ENCODE measurements around the gene SLC13A4.

DNA sequence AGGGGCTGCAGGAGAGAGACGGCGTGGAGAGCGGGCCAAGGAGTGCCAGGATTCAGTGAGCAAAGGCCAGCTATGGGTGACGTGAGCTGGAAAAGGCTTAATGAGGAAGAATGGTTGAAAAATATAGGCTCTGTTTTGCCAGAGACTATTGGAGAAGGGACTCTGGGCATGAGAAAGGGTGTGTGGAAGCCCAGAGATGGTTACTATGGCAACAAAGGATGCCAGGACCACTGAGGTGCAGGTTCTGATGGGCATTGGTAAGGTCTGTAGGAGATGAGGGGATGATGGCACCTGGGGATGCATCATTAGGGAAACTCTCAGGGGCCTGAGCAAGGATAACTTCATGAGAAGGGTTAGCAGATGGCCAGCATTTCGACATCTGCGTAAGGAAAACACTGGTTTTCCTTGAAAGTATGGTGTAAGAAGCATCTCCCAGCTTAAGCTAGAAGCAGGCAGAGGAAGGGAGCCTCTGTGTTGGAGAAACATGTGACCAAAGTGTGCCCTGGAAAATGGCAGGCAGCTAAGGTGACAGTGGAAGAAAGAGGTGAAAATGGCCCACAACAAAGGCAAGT is 42.2 kb upstream of the SLC13A4 start:
- TF ChIP-seq ZNF644 (CRISPR knock-in tag; IDR thresholded peaks at IDR 0.05; ENCODE audit: low read depth) (no peak), ZFP36L1 (CRISPR knock-in tag; IDR thresholded peaks at IDR 0.05) (no peak), REPIN1 (CRISPR knock-in tag; IDR thresholded peaks at IDR 0.05; ENCODE audit: borderline replicate concordance, low read depth) (no peak), HOXD1 (CRISPR knock-in tag; IDR thresholded peaks at IDR 0.05) (no peak), NFYB (CRISPR knock-in tag; IDR thresholded peaks at IDR 0.05) (no peak), MAFG (CRISPR knock-in tag; IDR thresholded peaks at IDR 0.05) (no peak), SIN3A (IDR thresholded peaks at IDR 0.05; ENCODE audit: borderline replicate concordance, low read depth, low read length) (no peak)
- TF ChIP-seq, protein P1, sequence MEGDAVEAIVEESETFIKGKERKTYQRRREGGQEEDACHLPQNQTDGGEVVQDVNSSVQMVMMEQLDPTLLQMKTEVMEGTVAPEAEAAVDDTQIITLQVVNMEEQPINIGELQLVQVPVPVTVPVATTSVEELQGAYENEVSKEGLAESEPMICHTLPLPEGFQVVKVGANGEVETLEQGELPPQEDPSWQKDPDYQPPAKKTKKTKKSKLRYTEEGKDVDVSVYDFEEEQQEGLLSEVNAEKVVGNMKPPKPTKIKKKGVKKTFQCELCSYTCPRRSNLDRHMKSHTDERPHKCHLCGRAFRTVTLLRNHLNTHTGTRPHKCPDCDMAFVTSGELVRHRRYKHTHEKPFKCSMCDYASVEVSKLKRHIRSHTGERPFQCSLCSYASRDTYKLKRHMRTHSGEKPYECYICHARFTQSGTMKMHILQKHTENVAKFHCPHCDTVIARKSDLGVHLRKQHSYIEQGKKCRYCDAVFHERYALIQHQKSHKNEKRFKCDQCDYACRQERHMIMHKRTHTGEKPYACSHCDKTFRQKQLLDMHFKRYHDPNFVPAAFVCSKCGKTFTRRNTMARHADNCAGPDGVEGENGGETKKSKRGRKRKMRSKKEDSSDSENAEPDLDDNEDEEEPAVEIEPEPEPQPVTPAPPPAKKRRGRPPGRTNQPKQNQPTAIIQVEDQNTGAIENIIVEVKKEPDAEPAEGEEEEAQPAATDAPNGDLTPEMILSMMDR (CRISPR knock-in tag; IDR thresholded peaks at IDR 0.05), result no peak
- TF ChIP-seq, protein P2, sequence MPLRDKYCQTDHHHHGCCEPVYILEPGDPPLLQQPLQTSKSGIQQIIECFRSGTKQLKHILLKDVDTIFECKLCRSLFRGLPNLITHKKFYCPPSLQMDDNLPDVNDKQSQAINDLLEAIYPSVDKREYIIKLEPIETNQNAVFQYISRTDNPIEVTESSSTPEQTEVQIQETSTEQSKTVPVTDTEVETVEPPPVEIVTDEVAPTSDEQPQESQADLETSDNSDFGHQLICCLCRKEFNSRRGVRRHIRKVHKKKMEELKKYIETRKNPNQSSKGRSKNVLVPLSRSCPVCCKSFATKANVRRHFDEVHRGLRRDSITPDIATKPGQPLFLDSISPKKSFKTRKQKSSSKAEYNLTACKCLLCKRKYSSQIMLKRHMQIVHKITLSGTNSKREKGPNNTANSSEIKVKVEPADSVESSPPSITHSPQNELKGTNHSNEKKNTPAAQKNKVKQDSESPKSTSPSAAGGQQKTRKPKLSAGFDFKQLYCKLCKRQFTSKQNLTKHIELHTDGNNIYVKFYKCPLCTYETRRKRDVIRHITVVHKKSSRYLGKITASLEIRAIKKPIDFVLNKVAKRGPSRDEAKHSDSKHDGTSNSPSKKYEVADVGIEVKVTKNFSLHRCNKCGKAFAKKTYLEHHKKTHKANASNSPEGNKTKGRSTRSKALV (CRISPR knock-in tag; IDR thresholded peaks at IDR 0.05), result no peak
- TF ChIP-seq, protein P3, sequence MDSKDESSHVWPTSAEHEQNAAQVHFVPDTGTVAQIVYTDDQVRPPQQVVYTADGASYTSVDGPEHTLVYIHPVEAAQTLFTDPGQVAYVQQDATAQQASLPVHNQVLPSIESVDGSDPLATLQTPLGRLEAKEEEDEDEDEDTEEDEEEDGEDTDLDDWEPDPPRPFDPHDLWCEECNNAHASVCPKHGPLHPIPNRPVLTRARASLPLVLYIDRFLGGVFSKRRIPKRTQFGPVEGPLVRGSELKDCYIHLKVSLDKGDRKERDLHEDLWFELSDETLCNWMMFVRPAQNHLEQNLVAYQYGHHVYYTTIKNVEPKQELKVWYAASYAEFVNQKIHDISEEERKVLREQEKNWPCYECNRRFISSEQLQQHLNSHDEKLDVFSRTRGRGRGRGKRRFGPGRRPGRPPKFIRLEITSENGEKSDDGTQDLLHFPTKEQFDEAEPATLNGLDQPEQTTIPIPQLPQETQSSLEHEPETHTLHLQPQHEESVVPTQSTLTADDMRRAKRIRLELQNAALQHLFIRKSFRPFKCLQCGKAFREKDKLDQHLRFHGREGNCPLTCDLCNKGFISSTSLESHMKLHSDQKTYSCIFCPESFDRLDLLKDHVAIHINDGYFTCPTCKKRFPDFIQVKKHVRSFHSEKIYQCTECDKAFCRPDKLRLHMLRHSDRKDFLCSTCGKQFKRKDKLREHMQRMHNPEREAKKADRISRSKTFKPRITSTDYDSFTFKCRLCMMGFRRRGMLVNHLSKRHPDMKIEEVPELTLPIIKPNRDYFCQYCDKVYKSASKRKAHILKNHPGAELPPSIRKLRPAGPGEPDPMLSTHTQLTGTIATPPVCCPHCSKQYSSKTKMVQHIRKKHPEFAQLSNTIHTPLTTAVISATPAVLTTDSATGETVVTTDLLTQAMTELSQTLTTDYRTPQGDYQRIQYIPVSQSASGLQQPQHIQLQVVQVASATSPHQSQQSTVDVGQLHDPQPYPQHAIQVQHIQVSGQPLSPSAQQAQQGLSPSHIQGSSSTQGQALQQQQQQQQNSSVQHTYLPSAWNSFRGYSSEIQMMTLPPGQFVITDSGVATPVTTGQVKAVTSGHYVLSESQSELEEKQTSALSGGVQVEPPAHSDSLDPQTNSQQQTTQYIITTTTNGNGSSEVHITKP (CRISPR knock-in tag; IDR thresholded peaks at IDR 0.05; ENCODE audit: low read depth), result no peak
- TF ChIP-seq, protein P4, sequence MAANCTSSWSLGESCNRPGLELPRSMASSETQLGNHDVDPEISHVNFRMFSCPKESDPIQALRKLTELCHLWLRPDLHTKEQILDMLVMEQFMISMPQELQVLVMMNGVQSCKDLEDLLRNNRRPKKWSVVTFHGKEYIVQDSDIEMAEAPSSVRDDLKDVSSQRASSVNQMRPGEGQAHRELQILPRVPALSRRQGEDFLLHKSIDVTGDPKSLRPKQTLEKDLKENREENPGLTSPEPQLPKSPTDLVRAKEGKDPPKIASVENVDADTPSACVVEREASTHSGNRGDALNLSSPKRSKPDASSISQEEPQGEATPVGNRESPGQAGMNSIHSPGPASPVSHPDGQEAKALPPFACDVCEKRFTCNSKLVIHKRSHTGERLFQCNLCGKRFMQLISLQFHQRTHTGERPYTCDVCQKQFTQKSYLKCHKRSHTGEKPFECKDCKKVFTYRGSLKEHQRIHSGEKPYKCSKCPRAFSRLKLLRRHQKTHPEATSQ (CRISPR knock-in tag; IDR thresholded peaks at IDR 0.05; ENCODE audit: borderline replicate concordance), result no peak

Measured in HepG2 (cell line).